Measurements from ENCODE around the gene INF2. TPM values are rescaled to one million over a fixed set of nuclear protein-coding genes. Genes with fewer than 3 reads are reported as not detected.
A peak's percentile ranks its signal among the peaks of the same experiment; 100 is the strongest.

INF2 gene
- total and polyA plus RNA-seq, 12 donors, result 22.5 to 73.8 (median 28.4) TPM

DNA sequence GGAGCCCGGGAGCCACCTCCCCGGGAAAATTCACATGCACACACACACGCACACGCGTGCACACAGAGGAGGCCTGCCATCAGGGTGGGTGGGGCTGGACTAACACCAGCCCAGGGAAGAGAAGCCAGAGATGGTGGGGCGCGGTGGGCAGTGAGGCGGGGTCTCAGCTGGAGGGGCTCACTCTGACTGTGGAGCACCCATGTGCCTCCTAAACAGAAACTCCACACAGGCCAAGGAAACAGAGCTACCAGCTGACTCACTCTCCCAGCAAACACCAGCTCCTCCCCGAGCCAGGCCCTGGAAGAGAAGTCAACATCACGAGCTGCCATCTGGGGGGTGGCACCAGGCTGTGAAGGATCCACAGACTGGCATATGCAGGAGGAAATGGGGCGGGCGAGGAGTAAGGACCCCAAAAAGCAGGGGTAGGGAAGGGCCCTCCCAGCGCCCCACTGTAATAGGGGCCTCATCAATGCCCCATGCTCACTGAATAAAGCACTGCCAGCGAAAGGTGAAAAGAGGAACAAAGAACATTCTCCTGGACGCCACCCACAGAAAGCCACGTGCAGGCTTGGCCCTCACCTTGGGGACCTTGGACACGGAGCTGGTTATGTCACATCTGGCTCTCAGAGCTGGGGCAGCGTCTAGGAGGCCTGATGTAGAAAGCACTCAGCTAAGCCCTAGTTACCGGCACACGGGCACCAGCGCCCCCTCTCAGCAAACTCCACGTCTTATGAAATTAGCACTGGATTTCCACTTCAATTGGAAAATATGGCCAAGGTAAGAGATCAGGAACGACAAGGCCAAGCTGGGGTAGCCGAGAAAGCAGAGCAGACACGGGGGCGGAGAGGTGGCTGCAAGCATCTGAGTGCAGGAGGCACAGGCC is 8.4 kb upstream of the INF2 start:
- peak overlapping the region; percentile 31 to 94 (median 84) for H3K27ac ChIP-seq
- H3K4me3 ChIP-seq, result peak overlapping the region in 4 of 10 donors; percentile 30 to 38 (median 34)
- DNase-seq (no peak), ATAC-seq (peak in 6 of 8 donors; percentile 6 to 31 (median 12))
- H3K9me3 ChIP-seq, result no peaks in the 10 kb centered on the region
- WGBS, 2 donors, result 52 to 63% methylated on average over 26 of the region's 26 CpGs
- intact Hi-C loops (cut with DNase I), result no loop called here
- H3K36me3 ChIP-seq, result no peaks in the 10 kb centered on the region
- TF ChIP-seq, protein P1, sequence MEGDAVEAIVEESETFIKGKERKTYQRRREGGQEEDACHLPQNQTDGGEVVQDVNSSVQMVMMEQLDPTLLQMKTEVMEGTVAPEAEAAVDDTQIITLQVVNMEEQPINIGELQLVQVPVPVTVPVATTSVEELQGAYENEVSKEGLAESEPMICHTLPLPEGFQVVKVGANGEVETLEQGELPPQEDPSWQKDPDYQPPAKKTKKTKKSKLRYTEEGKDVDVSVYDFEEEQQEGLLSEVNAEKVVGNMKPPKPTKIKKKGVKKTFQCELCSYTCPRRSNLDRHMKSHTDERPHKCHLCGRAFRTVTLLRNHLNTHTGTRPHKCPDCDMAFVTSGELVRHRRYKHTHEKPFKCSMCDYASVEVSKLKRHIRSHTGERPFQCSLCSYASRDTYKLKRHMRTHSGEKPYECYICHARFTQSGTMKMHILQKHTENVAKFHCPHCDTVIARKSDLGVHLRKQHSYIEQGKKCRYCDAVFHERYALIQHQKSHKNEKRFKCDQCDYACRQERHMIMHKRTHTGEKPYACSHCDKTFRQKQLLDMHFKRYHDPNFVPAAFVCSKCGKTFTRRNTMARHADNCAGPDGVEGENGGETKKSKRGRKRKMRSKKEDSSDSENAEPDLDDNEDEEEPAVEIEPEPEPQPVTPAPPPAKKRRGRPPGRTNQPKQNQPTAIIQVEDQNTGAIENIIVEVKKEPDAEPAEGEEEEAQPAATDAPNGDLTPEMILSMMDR (IDR thresholded peaks at IDR 0.05), result peak in 2 of 9 donors; percentile 20 to 22
- no peaks in the 10 kb centered on the region for H3K27me3 ChIP-seq
- peaks cover 41 to 69% (median 61%) of the 10 kb centered on the region in 9 donors for H3K4me1 ChIP-seq

DNA sequence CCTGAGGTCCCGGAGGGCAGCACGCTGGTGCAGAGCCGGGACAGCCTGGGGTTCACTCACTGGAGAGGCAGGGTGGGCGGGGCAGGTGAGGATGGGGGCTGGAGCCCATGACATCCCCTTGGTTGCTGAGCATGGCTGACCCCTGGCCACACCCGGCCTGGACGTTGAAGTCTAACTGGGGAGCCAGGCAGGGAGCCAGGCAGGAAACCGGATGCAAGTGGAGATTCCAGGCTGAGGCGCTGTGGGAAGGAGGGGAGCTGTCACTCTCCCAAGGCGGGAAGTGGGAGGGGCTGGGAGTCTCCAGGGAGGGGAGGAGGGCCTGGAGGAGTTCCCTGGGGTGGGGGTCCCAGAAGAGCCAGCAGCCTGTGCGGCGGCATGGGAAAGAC is 7.7 kb upstream of the INF2 start:
- DNase-seq (peak; percentile 92 to 96), ATAC-seq (peak; percentile 59 to 85 (median 73))
- 14 to 19% methylated on average over 11 of the region's 11 CpGs for WGBS, 2 donors
- peak overlapping the region in 7 of 10 donors; percentile 9 to 38 (median 30) for H3K4me3 ChIP-seq
- no peaks in the 10 kb centered on the region for H3K36me3 ChIP-seq
- H3K9me3 ChIP-seq, result no peaks in the 10 kb centered on the region
- H3K4me1 ChIP-seq, result peaks cover 41 to 69% (median 60%) of the 10 kb centered on the region in 9 donors
- TF ChIP-seq, protein P1 (IDR thresholded peaks at IDR 0.05), result no peak
- peak overlapping the region; percentile 31 to 94 (median 84) for H3K27ac ChIP-seq
- intact Hi-C loops (cut with DNase I), result no loop called here
- H3K27me3 ChIP-seq, result no peaks in the 10 kb centered on the region

DNA sequence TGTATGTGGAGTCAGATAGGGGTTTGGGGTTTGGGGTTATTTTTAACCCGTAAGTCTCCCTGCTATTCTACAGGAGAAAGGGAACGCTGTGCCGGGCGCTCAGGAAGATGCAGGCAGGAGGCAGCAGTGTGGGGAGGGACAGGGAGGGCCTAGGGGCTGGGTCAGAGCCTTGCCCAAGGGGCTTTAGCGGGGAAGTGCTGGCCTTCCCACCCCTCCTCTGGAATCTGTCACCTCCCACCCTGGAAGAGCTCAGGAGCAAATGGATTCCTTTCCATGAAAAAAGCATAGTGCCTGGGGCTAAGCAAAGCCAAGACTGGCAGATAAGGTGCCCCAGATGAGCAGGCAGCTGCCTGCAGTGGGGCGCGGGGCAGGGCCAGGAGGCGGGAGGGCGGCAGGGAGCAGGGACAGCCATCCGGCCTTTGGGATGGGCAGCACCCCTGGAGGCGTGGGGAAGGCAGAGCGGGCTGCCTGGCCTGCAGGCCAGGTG is 7.3 kb upstream of the INF2 start:
- Histone ChIP-seq H3K4me1 (peaks cover 40 to 69% (median 57%) of the 10 kb centered on the region in 9 donors), H3K36me3 (no peaks in the 10 kb centered on the region), H3K4me3 (peak overlapping the region in 7 of 10 donors; percentile 9 to 38 (median 30)), H3K9me3 (no peaks in the 10 kb centered on the region), H3K27me3 (no peaks in the 10 kb centered on the region), H3K27ac (peak overlapping the region in 9 of 10 donors; percentile 76 to 94 (median 86))
- ATAC-seq (peak in 1 of 8 donors; percentile 3), DNase-seq (no peak)
- 32 to 37% methylated on average over 12 of the region's 12 CpGs for WGBS, 2 donors
- intact Hi-C loops (cut with DNase I), result no loop called here
- TF ChIP-seq, protein P1 (IDR thresholded peaks at IDR 0.05), result no peak

DNA sequence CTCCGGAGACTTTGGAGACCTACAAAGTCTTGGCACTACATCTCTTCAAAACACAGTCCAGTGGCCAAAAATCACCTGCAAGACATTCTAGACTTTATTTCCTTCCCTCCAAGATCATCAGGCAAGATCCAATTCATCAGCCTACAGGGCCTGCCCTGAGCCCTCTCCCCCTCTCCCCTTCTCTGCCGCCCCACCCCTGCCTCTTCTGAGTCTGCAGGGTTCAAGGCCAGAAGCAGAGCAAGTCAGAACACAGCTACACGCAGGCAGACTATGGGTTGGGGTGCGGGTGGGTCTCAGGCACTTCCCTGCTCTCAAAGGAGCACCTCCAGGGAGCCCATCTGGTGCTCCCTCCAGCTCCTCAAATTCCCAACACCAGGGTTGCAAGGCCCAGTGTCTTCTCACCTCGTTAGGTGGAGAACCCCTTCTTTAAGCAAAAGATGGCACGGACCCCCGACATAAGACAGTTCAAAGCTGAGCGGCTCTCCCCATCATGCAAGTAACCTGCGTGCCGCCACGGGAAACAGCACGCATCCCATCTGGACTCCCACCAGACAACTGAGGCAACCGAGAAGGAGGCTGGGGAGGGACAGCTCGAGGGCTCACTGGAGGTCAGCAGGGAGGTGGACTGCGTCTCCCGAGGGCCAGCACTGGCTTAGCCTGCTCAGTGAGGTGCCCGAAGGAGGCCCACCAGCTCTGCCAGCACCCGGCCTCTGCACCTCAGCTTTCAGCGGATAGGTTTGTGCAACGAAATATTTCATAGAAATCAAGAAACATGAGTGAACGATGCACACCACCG is 5.6 kb upstream of the INF2 start:
- no peak for DNase-seq
- WGBS, 2 donors, result 90 to 91% methylated on average over 22 of the region's 22 CpGs
- Histone ChIP-seq H3K36me3 (no peaks in the 10 kb centered on the region), H3K27me3 (no peaks in the 10 kb centered on the region), H3K4me1 (peaks cover 43 to 67% (median 55%) of the 10 kb centered on the region in 9 donors), H3K27ac (no peak overlapping the region), H3K4me3 (no peak overlapping the region), H3K9me3 (no peaks in the 10 kb centered on the region)
- intact Hi-C loops (cut with DNase I), result no loop called here
- TF ChIP-seq, protein P1 (IDR thresholded peaks at IDR 0.05), result no peak
- ATAC-seq, result no peak
